PC-3 (cell line): Measurements from ENCODE around the gene RNF175. TPM values are rescaled to one million over a fixed set of nuclear protein-coding genes. Genes with fewer than 3 reads are reported as not detected.

Experiments
- ATAC-seq: fragments of 200-7000 bp; cut with Tn5 transposase; 2 replicates; pipeline ENCODE4 v1.9.1; 2020; ENCODE audit warnings: mild to moderate bottlenecking, moderate library complexity
- BruUV-seq: library from RNA; stranded (reverse); fragments of 400-500 nt; replicated peaks from 2 replicates; lab custom pipeline; 2021; lab: Mats Ljungman, UMichigan
- CTCF ChIA-PET: fragments of 300-600 bp; sonication (Branson Sonifier 250); formaldehyde crosslinking; loops from one replicate; lab custom pipeline; 2022; ENCODE audit warnings: antibody characterized with exemption; lab: Charles Lee
- POLR2A ChIA-PET: fragments of 300-600 bp; sonication (Branson Sonifier 250); formaldehyde crosslinking; loops from one replicate; lab custom pipeline; 2022; ENCODE audit warnings: antibody characterized with exemption; ENCODE audit not compliant: unreplicated experiment; lab: Charles Lee
- DNase-seq: peaks from one replicate; pipeline ENCODE4 v3.0.0-alpha.2; 2015
- H2AFZ ChIP-seq: fragments of 300-600 bp; sonication (generic); 2 replicates; pipeline ENCODE4 v1.6.0; 2016; ENCODE audit warnings: antibody characterized with exemption, low read length
- H3F3A ChIP-seq: fragments of 300-600 bp; sonication (generic); one replicate; pipeline ENCODE4 v1.6.0; 2017; ENCODE audit warnings: antibody characterized with exemption, low read length, control low read depth, mild to moderate bottlenecking; ENCODE audit not compliant: unreplicated experiment
- H3K27ac ChIP-seq: fragments of 300-600 bp; sonication (generic); 2 replicates; pipeline ENCODE4 v1.5.1; 2016; ENCODE audit warnings: mild to moderate bottlenecking, low read length
- H3K27me3 ChIP-seq: fragments of 300-600 bp; sonication (generic); 2 replicates; pipeline ENCODE4 v1.6.1; 2016; ENCODE audit warnings: low read length, mixed read lengths
- H3K36me3 ChIP-seq: fragments of 300-600 bp; sonication (generic); 2 replicates; pipeline ENCODE4 v1.6.1; 2016; ENCODE audit warnings: low read depth, mixed run types, low read length, mixed read lengths
- H3K4me1 ChIP-seq: fragments of 300-600 bp; sonication (generic); 2 replicates; pipeline ENCODE4 v1.5.1; 2016; ENCODE audit warnings: low read length; ENCODE audit not compliant: insufficient read depth
- H3K4me2 ChIP-seq: fragments of 300-600 bp; sonication (generic); 2 replicates; pipeline ENCODE4 v1.6.0; 2016; ENCODE audit warnings: low read length
- H3K4me3 ChIP-seq: fragments of 300-600 bp; sonication (generic); 2 replicates; pipeline ENCODE4 v1.5.1; 2016; ENCODE audit warnings: mild to moderate bottlenecking, low read length, mixed read lengths
- H3K79me2 ChIP-seq: fragments of 300-600 bp; sonication (generic); 2 replicates; pipeline ENCODE4 v1.6.1; 2017; ENCODE audit warnings: low read length, mixed read lengths
- H3K9ac ChIP-seq: fragments of 300-600 bp; sonication (generic); 2 replicates; pipeline ENCODE4 v1.6.0; 2016; ENCODE audit warnings: mild to moderate bottlenecking, low read length
- H3K9me2 ChIP-seq: fragments of 300-600 bp; sonication (generic); replicated peaks from 2 replicates; pipeline ENCODE4 v1.6.1; 2016; ENCODE audit warnings: mixed run types, low read length, mixed read lengths
- H3K9me3 ChIP-seq: fragments of 300-600 bp; sonication (generic); 2 replicates; pipeline ENCODE4 v1.6.1; 2016; ENCODE audit warnings: low read length, mixed read lengths
- H4K20me1 ChIP-seq: fragments of 300-600 bp; sonication (generic); 2 replicates; pipeline ENCODE4 v1.6.1; 2016; ENCODE audit warnings: low read length, mixed read lengths
- EZH2 ChIP-seq: fragments of 300-600 bp; sonication (generic); IDR thresholded peaks from one replicate; pipeline ENCODE4 v1.6.1; 2017; ENCODE audit warnings: antibody characterized with exemption, mild to moderate bottlenecking, low read length; ENCODE audit not compliant: unreplicated experiment
- EZH2phosphoT487 ChIP-seq: fragments of 300-600 bp; sonication (generic); IDR thresholded peaks from 2 replicates; pipeline ENCODE4 v1.6.1; 2018; ENCODE audit warnings: mild to moderate bottlenecking, antibody characterized with exemption, low read length, borderline replicate concordance
- intact Hi-C: fragments of 100-400 bp; cut with micrococcal nuclease; formaldehyde crosslinking; loops from 2 replicates; pipeline ENCODE4 v1.9.0; 2023
- total RNA-seq: library from RNA; depleted of rRNA; stranded (reverse); fragments of >200 nt; gene quantifications from 2 replicates; pipeline ENCODE4 v1.2.3, GENCODE V29; 2014
- TF ChIP-seq, protein P1 (sequence below): fragments of 300-600 bp; sonication (generic); conservative IDR thresholded peaks from 2 replicates; pipeline ENCODE4 v1.5.1; 2017; ENCODE audit warnings: antibody characterized with exemption, low read depth, mild to moderate bottlenecking, low read length

Gene RNF175
- total RNA-seq, 1 experiment from 2014 or later = not detected

- no peak for TF ChIP-seq EZH2phosphoT487
- TF ChIP-seq EZH2 = no peak
- TF ChIP-seq, protein P1, sequence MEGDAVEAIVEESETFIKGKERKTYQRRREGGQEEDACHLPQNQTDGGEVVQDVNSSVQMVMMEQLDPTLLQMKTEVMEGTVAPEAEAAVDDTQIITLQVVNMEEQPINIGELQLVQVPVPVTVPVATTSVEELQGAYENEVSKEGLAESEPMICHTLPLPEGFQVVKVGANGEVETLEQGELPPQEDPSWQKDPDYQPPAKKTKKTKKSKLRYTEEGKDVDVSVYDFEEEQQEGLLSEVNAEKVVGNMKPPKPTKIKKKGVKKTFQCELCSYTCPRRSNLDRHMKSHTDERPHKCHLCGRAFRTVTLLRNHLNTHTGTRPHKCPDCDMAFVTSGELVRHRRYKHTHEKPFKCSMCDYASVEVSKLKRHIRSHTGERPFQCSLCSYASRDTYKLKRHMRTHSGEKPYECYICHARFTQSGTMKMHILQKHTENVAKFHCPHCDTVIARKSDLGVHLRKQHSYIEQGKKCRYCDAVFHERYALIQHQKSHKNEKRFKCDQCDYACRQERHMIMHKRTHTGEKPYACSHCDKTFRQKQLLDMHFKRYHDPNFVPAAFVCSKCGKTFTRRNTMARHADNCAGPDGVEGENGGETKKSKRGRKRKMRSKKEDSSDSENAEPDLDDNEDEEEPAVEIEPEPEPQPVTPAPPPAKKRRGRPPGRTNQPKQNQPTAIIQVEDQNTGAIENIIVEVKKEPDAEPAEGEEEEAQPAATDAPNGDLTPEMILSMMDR = no peak
- Histone ChIP-seq H3K79me2 (no peaks in the 10 kb centered on the region), H3K27ac (no peak overlapping the region), H4K20me1 (no peaks in the 10 kb centered on the region), H3K36me3 (no peaks in the 10 kb centered on the region), H3F3A (no peaks in the 10 kb centered on the region), H3K4me3 (no peak overlapping the region), H3K9ac (no peak overlapping the region), H2AFZ (no peak overlapping the region), H3K4me1 (peaks cover 17% of the 10 kb centered on the region), H3K9me2 (no peaks in the 10 kb centered on the region), H3K27me3 (no peaks in the 10 kb centered on the region), H3K9me3 (no peaks in the 10 kb centered on the region), H3K4me2 (no peak overlapping the region)
- no peak for ATAC-seq
- intact Hi-C loops = no loop called here
- no peak for DNase-seq
- BruUV-seq = no TSS peak
- ChIA-PET CTCF (no interaction called here), POLR2A (no interaction called here)
Measured at GRCh38 chr4:153780876-153781275, 21.1 kb upstream of the RNF175 start.

DNA sequence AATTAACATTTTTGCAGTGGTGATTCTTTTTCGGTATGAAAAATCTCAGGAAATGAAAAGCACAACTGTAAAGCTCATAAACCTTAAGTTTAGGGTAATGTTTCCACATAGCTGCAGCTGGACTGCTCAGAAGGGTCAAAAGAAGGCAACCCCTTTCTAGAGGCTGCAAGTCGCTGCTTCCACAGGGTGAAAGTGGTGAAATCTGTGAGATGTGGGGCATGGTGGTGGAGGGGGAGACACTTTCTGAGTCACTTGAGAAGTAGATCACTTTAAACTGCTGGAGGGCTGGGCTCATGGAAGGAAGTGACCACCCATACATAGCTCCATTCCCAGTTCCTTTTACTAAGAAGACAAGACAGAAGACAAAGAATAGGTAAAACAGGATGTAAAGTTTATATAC, 20.4 kb upstream of the RNF175 start:
- ATAC-seq (no peak), DNase-seq (no peak)
- H3K4me1 ChIP-seq = peaks cover 17% of the 10 kb centered on the region
- H3K9me2 ChIP-seq = no peaks in the 10 kb centered on the region
- no peaks in the 10 kb centered on the region for H3F3A ChIP-seq
- no peak overlapping the region for H2AFZ ChIP-seq
- no peak overlapping the region for H3K27ac ChIP-seq
- no peaks in the 10 kb centered on the region for H3K27me3 ChIP-seq
- ChIA-PET CTCF (no interaction called here), POLR2A (no interaction called here)
- no peaks in the 10 kb centered on the region for H3K79me2 ChIP-seq
- H3K9ac ChIP-seq = no peak overlapping the region
- intact Hi-C loops = no loop called here
- H3K4me3 ChIP-seq = no peak overlapping the region
- BruUV-seq = no TSS peak
- no peaks in the 10 kb centered on the region for H3K9me3 ChIP-seq
- TF ChIP-seq, protein P1 = no peak
- TF ChIP-seq EZH2phosphoT487 = no peak
- TF ChIP-seq EZH2 = no peak
- H3K36me3 ChIP-seq = no peaks in the 10 kb centered on the region
- H4K20me1 ChIP-seq = no peaks in the 10 kb centered on the region
- H3K4me2 ChIP-seq = no peak overlapping the region

DNA sequence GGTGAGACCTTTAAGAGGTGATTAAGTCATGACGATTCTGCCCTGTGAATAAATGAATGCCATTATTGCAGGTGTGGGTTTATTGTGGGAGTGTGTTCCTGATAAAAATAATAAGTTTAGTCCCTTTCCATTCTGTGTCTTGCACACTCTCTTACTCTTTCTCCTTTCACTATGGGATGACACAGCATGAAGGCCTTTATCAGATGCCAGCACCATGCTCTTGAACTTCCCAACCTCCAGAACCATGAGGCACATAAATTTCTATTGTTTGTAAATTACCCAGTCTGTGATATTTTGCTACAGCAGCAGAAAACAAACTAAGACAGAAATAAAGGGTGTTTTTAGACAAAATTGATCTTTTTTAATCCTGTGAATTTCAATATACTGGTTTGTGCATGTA, 18.6 kb upstream of the RNF175 start:
- Histone ChIP-seq H4K20me1 (no peaks in the 10 kb centered on the region), H3F3A (no peaks in the 10 kb centered on the region), H3K4me1 (peaks cover 17% of the 10 kb centered on the region), H3K9ac (no peak overlapping the region), H2AFZ (no peak overlapping the region), H3K27me3 (no peaks in the 10 kb centered on the region), H3K79me2 (no peaks in the 10 kb centered on the region), H3K9me2 (no peaks in the 10 kb centered on the region), H3K4me2 (no peak overlapping the region), H3K9me3 (no peaks in the 10 kb centered on the region), H3K27ac (no peak overlapping the region), H3K36me3 (no peaks in the 10 kb centered on the region), H3K4me3 (no peak overlapping the region)
- TF ChIP-seq EZH2phosphoT487 = no peak
- TF ChIP-seq, protein P1 = no peak
- no peak for TF ChIP-seq EZH2
- intact Hi-C loops = no loop called here
- no TSS peak for BruUV-seq
- ChIA-PET POLR2A (no interaction called here), CTCF (no interaction called here)
- DNase-seq (no peak), ATAC-seq (no peak)
